SK-MEL-5 (cell line): ENCODE results near the gene SNORC. TPM values are rescaled to one million over a fixed set of nuclear protein-coding genes. Genes with fewer than 3 reads are reported as not detected.

Experiments used
- DNase-seq: peaks from one replicate; pipeline ENCODE4 v3.0.0-alpha.2; 2016; ENCODE audit warnings: low read depth, low spot score
- in situ Hi-C: cut with HindIII; loops from 2 replicates; pipeline ENCODE4 v1.10.0; 2016; ENCODE audit warnings: low sequenced_read_pairs, high pct_unique_total_duplicates, low pct_unique_long_range_greater_than_20kb
- total RNA-seq: library from RNA; depleted of rRNA; stranded (reverse); fragments of >200 nt; shearing (Covaris generic); gene quantifications from 2 replicates; pipeline ENCODE4 v1.2.3, GENCODE V29; 2014

The SNORC gene
- total RNA-seq, 1 experiment from 2014 or later: 0.55 TPM

DNA sequence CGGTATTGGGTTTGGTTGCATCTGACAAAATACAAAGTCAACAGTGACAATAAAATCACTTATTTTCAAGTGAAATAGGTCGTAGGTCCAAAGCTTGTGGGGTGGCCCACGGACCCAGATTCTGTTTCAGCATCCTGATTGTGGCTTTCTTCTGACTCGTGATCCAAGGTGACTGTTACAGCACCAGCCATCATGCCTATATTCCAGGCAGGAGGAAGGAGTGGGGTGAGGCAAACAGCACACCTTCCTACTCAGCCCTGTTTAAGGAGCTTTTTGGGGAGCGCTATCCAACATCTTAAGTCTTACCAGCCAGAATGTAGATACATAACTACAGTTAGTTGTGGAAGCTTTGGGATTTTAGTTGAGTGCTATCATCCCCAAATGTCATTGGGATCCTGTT, 8.7 kb upstream of the SNORC start:
- in situ Hi-C loops: no loop called here
- no peak for DNase-seq

DNA sequence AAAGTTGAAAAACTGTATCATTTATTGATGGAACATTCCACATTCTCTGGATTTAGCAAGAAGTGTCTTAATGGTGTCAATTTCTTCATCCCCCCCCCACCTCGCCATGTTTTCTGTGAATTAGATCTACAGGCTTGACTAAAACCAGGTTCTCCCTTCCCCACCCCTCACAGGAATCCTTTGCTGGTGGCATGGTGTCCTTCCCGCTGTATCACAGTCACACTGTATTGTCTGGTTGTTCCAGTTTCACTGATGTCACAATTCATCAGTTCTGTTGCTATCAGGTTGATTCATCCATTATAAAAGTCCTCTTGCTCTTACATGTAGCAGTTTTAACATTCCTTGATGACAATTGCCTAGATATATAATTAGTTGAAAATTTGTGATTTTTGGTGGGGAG, 6.1 kb upstream of the SNORC start:
- no peak for DNase-seq
- in situ Hi-C loops: no loop called here

DNA sequence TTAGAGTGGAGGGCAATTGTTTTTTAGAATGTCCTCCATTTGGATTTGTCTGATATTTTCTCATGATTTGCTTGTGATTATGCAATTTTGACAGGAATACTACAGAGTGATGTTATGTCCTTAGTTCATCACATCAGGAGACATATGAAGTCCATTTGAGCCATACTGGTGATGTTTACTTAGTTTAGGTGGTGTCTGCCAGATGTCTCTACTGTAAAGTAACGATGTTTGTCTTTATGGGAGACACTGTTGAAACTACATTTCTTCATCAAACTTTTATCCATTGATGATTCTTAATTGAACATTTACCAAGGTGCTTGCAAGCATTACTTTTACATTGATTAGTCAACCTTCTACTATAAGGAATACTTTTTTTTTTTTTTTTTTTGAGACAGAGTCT, 4.9 kb upstream of the SNORC start:
- in situ Hi-C loops: no loop called here
- DNase-seq: no peak

DNA sequence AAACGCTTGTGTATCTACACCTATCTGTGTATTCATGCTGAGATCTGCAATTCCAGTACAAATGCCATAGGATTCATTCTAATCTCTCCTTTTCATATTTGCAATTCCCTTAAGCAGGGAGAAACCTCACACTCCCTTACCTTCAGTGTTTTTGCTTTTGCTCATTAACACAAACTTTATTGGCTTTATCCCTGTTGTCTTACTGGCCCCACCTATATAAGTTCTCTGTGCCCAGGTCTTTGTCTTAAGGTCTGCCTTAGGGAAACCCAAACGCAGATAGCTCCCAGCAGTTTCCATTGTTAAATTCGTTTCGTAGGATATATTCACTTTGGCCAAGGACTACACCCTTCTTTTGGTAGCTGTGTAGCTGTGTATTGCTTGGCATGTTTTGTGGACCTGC, 4.0 kb upstream of the SNORC start:
- DNase-seq: no peak
- in situ Hi-C loops: no loop called here

DNA sequence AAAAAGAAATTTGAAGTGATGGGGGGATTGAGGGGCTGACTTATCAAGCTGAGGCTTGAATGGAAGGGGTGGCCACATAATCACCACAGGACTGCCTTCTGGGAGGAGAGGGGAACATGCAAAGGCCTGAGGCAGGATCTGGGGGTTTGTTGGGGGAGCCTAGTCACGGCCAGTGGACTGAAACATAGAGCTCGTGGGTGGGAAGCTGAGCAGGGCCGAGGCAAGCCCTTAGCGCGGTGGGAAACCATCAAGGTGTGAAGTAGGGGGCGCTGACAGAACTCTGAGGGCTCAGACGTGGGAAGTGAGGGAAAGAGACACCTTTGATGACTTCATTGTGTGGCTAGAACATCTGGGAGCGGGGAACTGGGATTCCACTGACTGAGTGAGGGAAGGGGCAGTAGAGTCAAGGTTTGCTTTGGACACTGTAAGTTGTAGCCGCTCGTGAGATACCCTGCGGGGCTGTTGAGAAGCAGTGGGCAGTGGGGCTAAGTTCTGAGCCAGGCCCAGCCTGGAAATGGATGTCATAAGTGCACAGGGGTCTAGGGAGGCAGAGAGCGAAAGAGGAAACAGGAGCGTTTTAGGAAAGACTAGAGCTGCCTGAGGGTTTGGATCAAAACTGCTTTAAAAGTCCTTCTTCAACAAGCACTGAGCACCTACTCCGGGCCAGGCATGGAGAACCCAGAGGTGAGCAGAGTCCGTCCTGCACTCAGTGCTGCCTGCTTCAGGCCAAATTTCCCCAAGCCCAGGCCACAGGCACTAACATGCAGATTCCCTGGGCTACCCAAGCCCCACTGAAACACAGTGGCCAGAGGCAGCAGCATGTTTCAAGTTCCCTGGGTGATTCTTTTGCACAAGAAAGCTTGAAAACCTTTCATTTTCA, 686 bp upstream of the SNORC start:
- no peak for DNase-seq
- in situ Hi-C loops: no loop called here

DNA sequence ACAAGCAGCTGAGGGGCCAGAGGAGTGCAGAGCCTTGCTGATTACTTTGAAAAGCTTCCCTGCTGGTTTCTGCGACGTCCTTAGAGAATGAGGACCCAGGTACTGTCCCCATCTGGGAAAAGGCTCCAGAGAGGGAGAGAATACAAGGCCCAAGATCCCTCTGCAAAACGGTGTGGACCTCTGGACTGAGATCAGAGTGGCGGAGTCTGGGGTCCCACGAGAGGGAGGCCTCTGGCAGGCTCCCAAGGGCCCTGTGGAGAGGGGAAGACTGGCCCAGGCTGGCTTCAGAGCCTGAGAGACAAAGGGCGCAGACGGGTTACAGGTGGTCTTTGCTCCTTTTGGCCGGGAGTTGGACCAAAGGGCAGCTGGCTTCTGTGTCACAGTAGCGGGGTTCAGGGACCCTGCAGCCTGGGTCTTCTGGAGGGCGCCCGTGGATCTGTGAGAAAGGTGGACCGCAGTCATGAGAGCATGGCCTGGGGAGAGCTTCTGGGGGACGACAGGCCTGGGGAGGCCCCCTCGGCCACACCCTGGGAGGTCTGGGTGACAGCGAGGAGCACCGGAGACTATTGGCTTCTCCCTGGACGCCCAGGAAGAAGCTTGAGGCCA, 805 bp downstream of the SNORC start:
- DNase-seq: no peak
- in situ Hi-C loops: no loop called here

DNA sequence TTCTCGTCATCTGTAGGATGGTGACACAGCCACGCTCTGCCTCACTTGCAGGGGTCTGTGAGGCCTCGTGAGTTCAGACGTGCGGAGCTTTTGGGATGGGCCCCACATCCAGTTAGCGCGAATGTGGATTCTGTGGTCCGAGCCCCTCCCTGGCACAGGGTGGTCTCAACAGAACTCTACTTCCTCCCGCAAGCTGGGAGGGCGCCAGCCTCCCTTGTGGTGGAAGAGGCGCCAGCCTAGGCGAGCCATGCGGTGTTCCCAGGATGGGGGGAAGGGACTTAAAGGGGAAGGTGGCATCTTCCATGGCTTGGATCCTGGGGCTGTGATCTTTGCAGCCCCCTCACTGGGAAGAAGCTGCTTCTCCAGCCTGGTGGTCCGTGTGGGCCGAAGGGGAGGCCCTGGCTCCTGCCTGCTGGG, 1.4 kb downstream of the SNORC start:
- no peak for DNase-seq
- in situ Hi-C loops: no loop called here

DNA sequence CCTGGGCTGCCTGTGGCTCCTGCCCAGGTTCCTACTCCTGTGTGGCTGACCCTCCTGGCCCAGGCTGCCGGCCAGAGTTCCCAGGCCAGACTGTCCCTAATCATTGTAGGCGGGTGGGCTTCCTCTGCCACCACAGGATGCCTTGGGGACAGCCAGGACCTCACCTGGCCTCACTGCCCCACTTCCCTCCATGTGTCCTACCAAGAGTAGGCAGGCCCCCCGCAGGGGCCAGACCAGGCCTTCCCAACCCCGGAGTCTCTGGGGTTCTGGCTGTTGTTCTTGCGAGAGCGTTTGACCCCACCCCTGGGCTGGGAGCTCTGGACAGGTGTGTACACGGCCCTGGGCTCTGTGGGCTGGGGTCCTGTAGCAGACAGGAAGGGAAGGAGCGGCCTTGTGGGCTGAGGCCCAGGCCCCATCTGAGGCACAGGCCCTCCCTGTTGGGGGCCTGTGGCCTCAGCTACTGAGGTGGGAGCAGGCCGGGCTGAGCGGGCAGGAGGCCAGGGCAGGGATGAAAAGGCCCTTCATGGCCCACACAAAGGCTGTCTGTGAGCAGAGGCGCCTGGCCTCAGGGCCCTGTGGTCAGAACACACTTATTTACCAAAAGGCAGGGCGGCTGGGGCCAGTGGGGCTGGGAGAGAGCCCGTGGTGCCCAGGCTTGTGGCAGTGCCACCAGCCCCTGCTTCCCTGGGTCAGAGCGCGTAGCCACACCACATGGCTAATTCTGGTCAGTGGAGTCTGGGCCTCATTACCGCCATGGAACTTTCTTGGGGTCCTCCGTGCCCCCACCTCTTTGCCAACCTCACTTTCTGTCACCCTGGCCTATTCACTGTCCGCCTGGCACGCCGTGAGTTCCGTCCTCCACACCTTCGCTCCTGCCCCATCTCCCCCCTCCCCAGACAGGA, 2.0 kb downstream of the SNORC start:
- peak; percentile 92 for DNase-seq
- in situ Hi-C loops: no loop called here

DNA sequence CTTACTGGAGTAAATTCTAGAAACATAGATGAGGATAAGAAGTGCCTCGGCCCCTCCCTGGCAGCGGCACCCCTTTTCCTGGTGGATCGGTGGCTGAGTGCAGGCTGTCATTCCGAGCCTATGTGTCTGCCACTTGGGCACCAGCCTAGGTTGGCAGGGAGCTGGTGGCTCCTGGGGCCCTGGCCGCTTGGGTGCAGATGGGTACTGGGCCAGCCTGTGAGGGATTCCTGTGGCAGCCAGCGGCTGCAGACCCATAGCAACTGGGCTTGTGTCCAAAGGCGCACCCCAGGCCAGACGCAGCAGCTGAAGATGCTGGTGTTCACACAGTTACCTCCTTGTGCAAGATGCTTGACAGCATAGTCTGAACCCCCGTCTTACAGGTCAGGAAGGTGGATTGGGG, 2.8 kb downstream of the SNORC start:
- DNase-seq: no peak
- in situ Hi-C loops: no loop called here

DNA sequence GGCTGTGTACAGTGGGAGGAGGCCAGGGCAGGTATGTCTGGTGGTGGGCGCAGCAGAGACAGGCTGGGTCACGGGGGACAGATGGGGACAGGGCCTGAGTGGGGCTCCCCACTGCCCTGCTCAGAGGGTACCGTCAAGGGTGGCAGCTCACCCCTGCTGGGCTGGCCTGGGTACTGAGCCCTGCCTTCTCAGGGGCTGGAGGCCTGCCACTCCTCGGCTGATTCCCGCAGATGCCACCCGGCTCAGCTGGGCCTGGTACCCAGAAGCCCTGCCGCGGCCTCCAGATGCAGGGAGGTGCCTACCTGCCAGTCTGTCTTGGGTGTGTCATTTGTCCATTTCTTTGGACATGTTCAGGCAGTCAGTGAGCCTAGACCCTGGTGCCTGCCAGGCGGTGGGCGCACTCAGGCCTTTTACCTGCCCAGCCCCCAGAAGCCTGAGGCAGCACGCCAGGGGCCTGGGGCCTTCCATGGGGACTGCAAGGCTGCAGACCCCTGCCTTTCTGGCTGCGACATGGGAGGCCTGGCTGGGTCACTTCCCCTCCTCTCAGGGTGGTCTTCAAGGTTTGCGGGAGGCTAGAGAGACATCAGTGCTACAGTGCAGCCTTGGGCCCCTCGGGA, 3.3 kb downstream of the SNORC start:
- in situ Hi-C loops: no loop called here
- no peak for DNase-seq

DNA sequence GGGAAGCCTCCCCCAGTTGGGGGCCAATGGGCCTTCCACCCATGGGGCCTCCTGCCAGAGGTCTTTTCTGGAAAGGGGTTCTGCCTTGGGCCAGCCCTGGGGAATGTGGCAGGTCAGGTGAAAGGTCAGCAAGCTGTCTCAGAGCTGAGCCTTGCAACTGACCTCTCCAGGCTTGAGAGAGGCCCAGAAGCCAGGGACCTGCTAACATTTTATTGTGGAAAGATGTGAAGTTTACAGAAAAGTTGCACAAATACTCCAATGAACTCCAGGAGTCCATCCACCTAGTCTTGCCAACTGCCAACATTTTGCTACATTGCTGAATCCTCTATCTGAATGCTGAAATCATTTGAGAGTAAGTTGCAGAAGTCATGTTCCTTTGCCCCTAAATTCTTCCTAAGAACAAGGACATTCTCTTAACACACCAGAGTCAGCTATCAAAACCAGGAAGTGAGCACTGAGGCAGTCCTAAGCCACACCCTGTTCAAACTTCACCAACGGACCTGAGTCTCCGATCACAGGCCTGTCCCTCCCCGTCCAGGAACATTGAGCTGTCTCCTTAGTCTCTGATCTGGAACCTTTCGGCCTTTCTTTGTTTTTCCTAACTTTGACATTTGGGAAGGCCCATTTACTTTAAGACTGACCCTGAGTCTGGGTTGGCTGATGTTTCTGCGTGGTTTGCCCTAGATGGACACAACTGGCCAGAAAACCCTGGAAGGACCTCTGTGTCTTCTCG, 4.0 kb downstream of the SNORC start:
- in situ Hi-C loops: no loop called here
- DNase-seq: no peak

DNA sequence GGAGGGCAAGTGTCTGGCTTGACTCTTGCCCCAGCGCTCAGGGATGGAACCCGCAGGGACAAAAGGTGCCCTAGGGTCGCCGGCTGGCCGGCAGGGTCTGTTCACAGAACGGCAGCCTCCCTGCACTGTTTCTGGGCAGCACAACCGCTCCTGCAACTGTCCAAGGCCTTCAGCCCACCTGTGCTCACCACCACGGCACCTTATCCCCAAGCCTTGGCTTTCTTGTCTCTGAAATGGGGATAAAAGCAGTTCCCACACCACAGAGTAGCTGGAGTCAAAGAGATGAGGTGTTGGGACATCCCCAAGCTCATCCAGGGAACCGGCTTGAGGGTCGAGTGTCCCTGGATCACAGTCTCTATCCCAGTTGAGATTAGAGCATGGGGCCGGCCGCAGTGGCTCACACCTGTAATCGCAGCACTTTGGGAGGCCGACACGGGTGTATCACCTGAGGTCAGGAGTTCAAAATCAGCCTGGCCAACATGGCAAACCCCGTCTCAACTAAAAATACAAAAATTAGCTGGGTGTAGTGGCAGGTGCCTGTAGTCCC, 4.7 kb downstream of the SNORC start:
- in situ Hi-C loops: no loop called here
- DNase-seq: no peak

DNA sequence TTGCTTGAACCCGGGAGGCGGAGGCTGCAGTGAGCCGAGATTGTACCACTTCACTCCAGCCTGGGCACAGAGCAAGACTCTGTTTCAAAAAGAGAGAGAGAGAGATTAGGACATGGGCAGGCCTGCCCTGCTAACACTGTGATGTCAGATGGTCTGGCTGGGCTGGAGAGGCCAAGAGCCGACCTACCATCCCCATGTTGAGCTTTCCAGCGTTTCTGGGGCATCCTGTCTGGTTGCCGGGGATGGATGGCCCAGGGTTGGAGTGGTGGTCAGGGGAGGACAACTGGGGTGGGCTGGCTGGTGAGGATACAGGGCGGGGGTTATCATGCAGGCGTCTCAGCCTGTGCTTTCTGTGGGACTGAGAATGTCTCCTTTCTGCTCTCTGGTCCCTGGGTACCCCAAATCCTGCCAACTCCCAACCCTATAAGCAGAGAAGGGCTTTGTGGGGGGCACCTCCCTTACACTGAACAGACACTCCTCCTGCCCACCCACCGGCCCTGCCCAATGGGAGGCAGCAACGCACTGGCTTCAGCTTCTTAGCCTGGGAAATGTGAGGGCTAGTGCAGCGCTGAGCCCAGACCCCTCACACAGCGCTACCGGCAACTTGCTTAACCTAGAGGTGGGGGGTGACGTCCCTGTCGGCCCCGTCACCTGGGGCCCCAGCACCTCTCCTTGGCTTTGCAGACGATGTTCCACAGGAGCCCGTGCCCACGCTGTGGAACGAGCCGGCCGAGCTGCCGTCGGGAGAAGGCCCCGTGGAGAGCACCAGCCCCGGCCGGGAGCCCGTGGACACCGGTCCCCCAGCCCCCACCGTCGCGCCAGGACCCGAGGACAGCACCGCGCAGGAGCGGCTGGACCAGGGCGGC, 5.4 kb downstream of the SNORC start:
- no peak for DNase-seq
- in situ Hi-C loops: no loop called here

DNA sequence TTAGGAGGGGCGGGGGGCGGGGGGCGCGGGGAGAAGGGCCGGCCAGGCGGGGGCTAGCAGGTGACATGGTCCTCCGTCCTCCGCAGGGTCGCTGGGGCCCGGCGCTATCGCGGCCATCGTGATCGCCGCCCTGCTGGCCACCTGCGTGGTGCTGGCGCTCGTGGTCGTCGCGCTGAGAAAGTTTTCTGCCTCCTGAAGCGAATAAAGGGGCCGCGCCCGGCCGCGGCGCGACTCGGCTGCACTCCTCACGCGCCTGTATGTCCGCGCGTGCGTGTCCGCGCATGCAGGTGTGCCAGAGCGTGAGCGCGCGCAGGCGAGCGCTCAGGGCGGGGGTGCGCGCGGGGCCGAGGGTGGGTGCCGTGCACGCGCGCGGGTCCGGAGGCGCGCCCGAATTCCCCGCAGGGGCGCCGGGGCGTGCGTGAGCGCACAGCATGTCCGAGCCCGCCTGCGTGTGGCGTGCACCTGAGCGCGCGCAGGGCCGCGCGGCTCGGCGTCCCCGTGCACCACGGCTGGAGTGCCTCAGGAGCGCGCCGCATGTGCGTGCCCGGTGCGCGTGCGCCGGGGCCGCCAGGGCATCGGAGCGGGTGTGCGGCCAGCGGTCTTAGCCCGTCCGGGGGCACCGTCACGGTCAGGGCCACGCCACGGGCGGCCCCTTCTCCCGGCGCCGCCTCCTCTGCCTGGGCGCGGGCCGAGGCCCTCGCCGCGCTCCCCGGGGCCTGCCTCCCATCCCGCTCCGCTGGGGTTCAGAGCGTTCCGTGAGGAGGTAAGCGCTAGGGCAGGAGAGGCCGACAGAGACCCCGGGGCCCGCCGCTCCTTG, 6.3 kb downstream of the SNORC start:
- in situ Hi-C loops: no loop called here
- no peak for DNase-seq

DNA sequence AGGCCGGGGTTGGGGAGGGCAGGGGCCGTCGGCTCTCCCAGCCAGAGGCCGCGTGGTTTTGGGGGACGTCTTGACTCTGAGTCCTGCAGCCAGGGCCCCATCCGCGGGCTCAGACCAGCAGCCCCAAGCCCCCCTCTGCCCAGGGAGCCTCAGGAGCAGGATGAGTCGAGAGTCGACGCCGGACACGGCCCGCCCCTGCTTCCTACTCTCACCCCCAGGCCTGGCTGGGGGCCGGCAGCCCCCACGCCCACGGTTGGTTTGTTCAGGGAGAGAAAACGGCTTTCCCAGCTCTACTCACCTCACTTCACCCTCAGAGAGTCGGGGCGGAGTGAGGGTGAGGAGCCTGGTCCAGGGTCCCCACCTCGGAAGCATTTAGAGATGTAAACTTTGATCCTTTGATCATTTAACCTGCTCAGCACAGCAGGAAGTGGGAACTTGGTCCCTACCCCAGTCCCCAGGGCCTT, 6.9 kb downstream of the SNORC start:
- in situ Hi-C loops: no loop called here
- DNase-seq: no peak
